ENCODE measurements around the gene PGM1.

The PGM1 gene

GRCh38 chr1:63705078-63705477, 111.9 kb downstream of the PGM1 start:
- no peak for DNase-seq

- DNase-seq = no peak
These were observed 116.1 kb downstream of the PGM1 start for GRCh38 chr1:63709267-63709828.
